ENCODE data around the gene CD59.
A peak's percentile ranks its signal among the peaks of the same experiment; 100 is the strongest.
"Not testable (repeated sequence)": the region's sequence is repeated elsewhere in the genome, so short reads cannot be mapped to it uniquely, and the experiment has no call there.

The CD59 gene

GRCh38 chr11:33713151-33713855 lies 22.9 kb downstream of the CD59 start:
- no peak for DNase-seq

- DNase-seq = no peak
These were observed 23.8 kb downstream of the CD59 start for GRCh38 chr11:33712436-33712835.

- DNase-seq = no peak
These were observed 26.8 kb downstream of the CD59 start for GRCh38 chr11:33709466-33709865.

- DNase-seq = no peak
These were observed 27.2 kb downstream of the CD59 start for GRCh38 chr11:33708985-33709384.

- not testable (repeated sequence) for DNase-seq
These were observed 28.4 kb downstream of the CD59 start for GRCh38 chr11:33707831-33708230.

GRCh38 chr11:33706966-33707365 lies 29.3 kb downstream of the CD59 start:
- no peak for DNase-seq

- DNase-seq = no peak
These were observed 29.7 kb downstream of the CD59 start for GRCh38 chr11:33706546-33706945.

- no peak for DNase-seq
These were observed 31.8 kb downstream of the CD59 start for GRCh38 chr11:33704240-33705002.

- no peak for DNase-seq
These were observed 32.4 kb downstream of the CD59 start for GRCh38 chr11:33703788-33704187.

- no peak for DNase-seq
These were observed 33.0 kb downstream of the CD59 start for GRCh38 chr11:33703234-33703633.

- peak; percentile 36 to 47 for DNase-seq
These were observed 34.7 kb downstream of the CD59 start for GRCh38 chr11:33701302-33702230.

GRCh38 chr11:33700502-33701271 lies 35.5 kb downstream of the CD59 start, which contains the start of gene C11orf91:
C11orf91 (minus strand) TSS chr11:33700826; CDS start chr11:33700740, 86 bp downstream.
- peak; percentile 84 to 87 for DNase-seq

- no peak for DNase-seq
These were observed 36.1 kb downstream of the CD59 start for GRCh38 chr11:33700063-33700501.

- no peak for DNase-seq
These were observed 36.6 kb downstream of the CD59 start for GRCh38 chr11:33699515-33700062.

- DNase-seq = no peak
These were observed 37.3 kb downstream of the CD59 start for GRCh38 chr11:33698921-33699320.

- DNase-seq = no peak
These were observed 38.2 kb downstream of the CD59 start for GRCh38 chr11:33697997-33698396.

- DNase-seq = no peak
These were observed 39.1 kb downstream of the CD59 start for GRCh38 chr11:33696931-33697638.

GRCh38 chr11:33696411-33696810 lies 39.8 kb downstream of the CD59 start:
- DNase-seq = no peak

- DNase-seq = no peak
These were observed 41.1 kb downstream of the CD59 start for GRCh38 chr11:33695051-33695566.

- DNase-seq = no peak
These were observed 41.7 kb downstream of the CD59 start for GRCh38 chr11:33694346-33695050.
